DND-41 (cell line): Measurements from ENCODE around the gene CACNA2D4.

Experiments used
- ATAC-seq: fragments of 200-7000 bp; cut with Tn5 transposase; 3 replicates; pipeline ENCODE4 v1.9.1; 2021; ENCODE audit warnings: low read depth; ENCODE audit not compliant: insufficient read depth
- DNase-seq: peaks from one replicate; pipeline ENCODE4 v3.0.0-alpha.2; 2020
- H2AFZ ChIP-seq: 2 replicates; pipeline ENCODE4 v1.6.0; 2012; ENCODE audit warnings: low read depth, low read length
- H3K27ac ChIP-seq: 2 replicates; pipeline ENCODE4 v1.5.1; 2012; ENCODE audit warnings: low read length, inconsistent platforms
- H3K27me3 ChIP-seq: fragments of 200-600 bp; sonication (generic); 2 replicates; pipeline ENCODE4 v1.6.0; 2012; ENCODE audit warnings: low read length, mild to moderate bottlenecking, inconsistent platforms; ENCODE audit not compliant: insufficient read depth, poor library complexity
- H3K36me3 ChIP-seq: 2 replicates; pipeline ENCODE4 v1.5.1; 2012; ENCODE audit warnings: low read length, inconsistent platforms; ENCODE audit not compliant: insufficient read depth
- H3K4me1 ChIP-seq: 2 replicates; pipeline ENCODE4 v1.5.1; 2012; ENCODE audit warnings: mild to moderate bottlenecking, low read length; ENCODE audit not compliant: insufficient read depth
- H3K4me2 ChIP-seq: 2 replicates; pipeline ENCODE4 v1.6.0; 2012; ENCODE audit warnings: mild to moderate bottlenecking, moderate library complexity, low read length, inconsistent platforms; ENCODE audit not compliant: insufficient read depth
- H3K4me3 ChIP-seq, 2 experiments: fragments of 200-600 bp in 1 of 2; shearing (Covaris generic) in 1 of 2; 2 replicates each; pipeline ENCODE4 v1.5.1; 2012 to 2016; ENCODE audit warnings: inconsistent platforms in 2 of 2, low read length in 2 of 2, mild to moderate bottlenecking in 2 of 2, low read depth in 1 of 2, moderate library complexity in 1 of 2
- H3K79me2 ChIP-seq: 2 replicates; pipeline ENCODE4 v1.6.0; 2012; ENCODE audit warnings: low read length, inconsistent platforms; ENCODE audit not compliant: insufficient read depth
- H3K9ac ChIP-seq: 2 replicates; pipeline ENCODE4 v1.6.0; 2012; ENCODE audit warnings: low read depth, mild to moderate bottlenecking, inconsistent platforms, low read length, moderate library complexity
- H3K9me3 ChIP-seq: 2 replicates; pipeline ENCODE4 v1.5.1; 2012; ENCODE audit warnings: low read length, moderate library complexity, mild to moderate bottlenecking, inconsistent platforms; ENCODE audit not compliant: insufficient read depth, severe bottlenecking
- H4K20me1 ChIP-seq: 2 replicates; pipeline ENCODE4 v1.6.0; 2012; ENCODE audit warnings: low read length; ENCODE audit not compliant: insufficient read depth
- EZH2 ChIP-seq: IDR thresholded peaks from 3 replicates; pipeline ENCODE4 v1.6.1; 2012; ENCODE audit warnings: borderline replicate concordance, low read depth, mild to moderate bottlenecking, moderate library complexity, low read length, inconsistent platforms; ENCODE audit not compliant: severe bottlenecking
- TF ChIP-seq, protein P1 (sequence below): IDR thresholded peaks from 2 replicates; pipeline ENCODE4 v1.5.1; 2012; ENCODE audit warnings: borderline replicate concordance, low read length, moderate library complexity, mild to moderate bottlenecking; ENCODE audit not compliant: poor library complexity, severe bottlenecking; ENCODE audit errors: extremely low read depth

The CACNA2D4 gene

DNA sequence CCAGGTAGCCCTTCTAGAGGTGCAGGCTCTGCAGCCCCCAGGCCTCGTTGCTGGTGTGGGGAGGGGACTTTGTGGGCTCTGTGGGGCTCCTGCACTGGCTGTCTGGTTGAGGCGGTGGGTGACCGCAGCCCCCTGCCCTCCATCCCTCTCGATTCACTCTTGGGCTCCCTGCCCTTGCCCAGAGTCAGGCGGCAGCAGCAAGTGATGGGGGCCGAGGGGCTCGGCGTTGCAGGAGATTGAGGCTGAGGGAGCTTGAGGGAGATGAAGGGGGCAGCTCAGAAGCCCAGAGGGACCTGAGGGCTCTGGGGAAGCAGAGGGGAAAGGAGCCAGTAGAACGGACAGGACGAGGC, 107.5 kb downstream of the CACNA2D4 start:
- no peaks in the 10 kb centered on the region for H4K20me1 ChIP-seq
- no peaks in the 10 kb centered on the region for H3K36me3 ChIP-seq
- no peak overlapping the region for H3K27ac ChIP-seq
- DNase-seq = no peak
- no peak overlapping the region for H3K4me3 ChIP-seq
- H3K9me3 ChIP-seq = no peaks in the 10 kb centered on the region
- no peak overlapping the region for H2AFZ ChIP-seq
- peaks cover 4% of the 10 kb centered on the region for H3K27me3 ChIP-seq
- no peak for ATAC-seq
- no peaks in the 10 kb centered on the region for H3K4me1 ChIP-seq
- TF ChIP-seq, protein P1, sequence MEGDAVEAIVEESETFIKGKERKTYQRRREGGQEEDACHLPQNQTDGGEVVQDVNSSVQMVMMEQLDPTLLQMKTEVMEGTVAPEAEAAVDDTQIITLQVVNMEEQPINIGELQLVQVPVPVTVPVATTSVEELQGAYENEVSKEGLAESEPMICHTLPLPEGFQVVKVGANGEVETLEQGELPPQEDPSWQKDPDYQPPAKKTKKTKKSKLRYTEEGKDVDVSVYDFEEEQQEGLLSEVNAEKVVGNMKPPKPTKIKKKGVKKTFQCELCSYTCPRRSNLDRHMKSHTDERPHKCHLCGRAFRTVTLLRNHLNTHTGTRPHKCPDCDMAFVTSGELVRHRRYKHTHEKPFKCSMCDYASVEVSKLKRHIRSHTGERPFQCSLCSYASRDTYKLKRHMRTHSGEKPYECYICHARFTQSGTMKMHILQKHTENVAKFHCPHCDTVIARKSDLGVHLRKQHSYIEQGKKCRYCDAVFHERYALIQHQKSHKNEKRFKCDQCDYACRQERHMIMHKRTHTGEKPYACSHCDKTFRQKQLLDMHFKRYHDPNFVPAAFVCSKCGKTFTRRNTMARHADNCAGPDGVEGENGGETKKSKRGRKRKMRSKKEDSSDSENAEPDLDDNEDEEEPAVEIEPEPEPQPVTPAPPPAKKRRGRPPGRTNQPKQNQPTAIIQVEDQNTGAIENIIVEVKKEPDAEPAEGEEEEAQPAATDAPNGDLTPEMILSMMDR = no peak
- no peak for TF ChIP-seq EZH2
- no peaks in the 10 kb centered on the region for H3K79me2 ChIP-seq
- H3K9ac ChIP-seq = no peak overlapping the region
- no peak overlapping the region for H3K4me2 ChIP-seq

DNA sequence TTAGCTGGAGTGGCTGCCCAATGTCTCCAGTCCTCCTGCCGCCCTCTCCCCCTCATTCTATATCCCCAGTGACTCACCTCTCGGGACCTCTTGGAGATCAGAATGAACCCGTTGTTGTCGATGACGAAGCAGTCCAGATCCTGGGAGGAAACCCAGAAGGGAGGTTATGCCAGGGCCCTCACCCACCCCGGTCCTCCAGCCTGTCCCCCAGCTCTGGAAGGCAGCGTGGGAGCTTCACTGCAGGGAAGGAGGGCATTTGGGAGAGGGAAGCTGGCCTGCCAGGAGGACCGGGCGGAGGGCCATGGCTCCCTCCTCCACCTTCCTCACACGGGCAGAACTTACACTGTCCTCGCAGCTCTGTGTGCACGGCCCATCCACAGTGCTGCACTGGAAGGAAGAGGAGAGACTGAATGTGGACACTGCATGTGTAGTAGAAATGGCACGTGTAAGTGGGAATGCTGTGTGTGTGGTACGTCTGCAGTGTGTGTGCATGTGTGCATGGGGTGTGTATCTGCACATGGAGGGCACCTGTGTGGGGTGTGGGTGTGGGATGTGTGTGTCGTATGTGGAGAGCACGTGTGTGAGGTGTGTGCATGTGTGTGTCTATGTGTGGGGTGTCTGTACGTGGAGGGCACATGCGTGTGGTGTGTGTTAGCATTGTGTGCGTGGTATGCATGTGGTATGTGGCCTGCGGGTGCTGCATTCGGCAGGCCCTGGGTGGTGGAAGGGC, 108.1 kb downstream of the CACNA2D4 start:
- H4K20me1 ChIP-seq = no peaks in the 10 kb centered on the region
- DNase-seq (no peak), ATAC-seq (no peak)
- H3K36me3 ChIP-seq = no peaks in the 10 kb centered on the region
- no peak overlapping the region for H3K4me3 ChIP-seq
- no peak overlapping the region for H2AFZ ChIP-seq
- H3K27me3 ChIP-seq = peaks cover 4% of the 10 kb centered on the region
- no peaks in the 10 kb centered on the region for H3K4me1 ChIP-seq
- no peak overlapping the region for H3K4me2 ChIP-seq
- no peak overlapping the region for H3K9ac ChIP-seq
- H3K79me2 ChIP-seq = no peaks in the 10 kb centered on the region
- no peak for TF ChIP-seq EZH2
- TF ChIP-seq, protein P1 = no peak
- H3K9me3 ChIP-seq = no peaks in the 10 kb centered on the region
- no peak overlapping the region for H3K27ac ChIP-seq

DNA sequence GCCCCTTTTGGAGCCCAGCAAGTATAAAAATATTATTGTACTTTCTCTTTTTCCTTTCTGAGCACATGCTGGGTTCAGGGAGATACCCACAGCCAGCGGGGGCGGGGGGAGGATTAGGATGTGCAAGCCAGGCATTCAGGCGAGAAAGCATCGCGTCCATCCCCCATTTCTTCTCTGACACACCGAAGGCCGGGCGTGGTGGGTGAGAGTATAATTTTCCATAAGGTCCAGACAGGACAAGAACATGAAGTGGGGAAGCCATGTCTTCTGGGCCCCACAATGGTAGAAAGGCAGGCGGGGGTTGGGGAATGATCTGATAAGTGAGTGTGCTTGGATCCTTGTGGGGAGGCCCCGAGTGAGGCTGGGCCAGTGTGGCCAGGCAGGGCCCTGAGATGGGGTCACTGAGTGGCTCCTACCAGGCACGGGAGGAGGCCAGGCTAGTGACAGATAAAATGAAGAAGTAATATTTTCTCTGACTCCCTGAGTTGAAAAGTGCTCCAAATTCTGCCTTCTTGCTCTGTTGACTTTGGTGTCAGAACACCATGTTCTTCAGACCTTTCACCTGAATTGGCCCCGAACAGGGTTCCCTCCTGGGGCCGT, 108.8 kb downstream of the CACNA2D4 start:
- no peak overlapping the region for H3K4me3 ChIP-seq
- no peak overlapping the region for H3K4me2 ChIP-seq

More for the DNA sequence above, 108.8 kb downstream of the CACNA2D4 start:
- Histone ChIP-seq H3K9me3 (no peaks in the 10 kb centered on the region), H3K36me3 (no peaks in the 10 kb centered on the region), H3K9ac (no peak overlapping the region), H3K27ac (no peak overlapping the region), H3K4me1 (peaks cover 1% of the 10 kb centered on the region), H3K27me3 (peaks cover 4% of the 10 kb centered on the region), H2AFZ (no peak overlapping the region), H4K20me1 (no peaks in the 10 kb centered on the region), H3K79me2 (no peaks in the 10 kb centered on the region)
- ATAC-seq (no peak), DNase-seq (no peak)
- TF ChIP-seq, protein P1 = no peak
- TF ChIP-seq EZH2 = no peak
